ENCODE measurements around the gene DFFA.

DNA sequence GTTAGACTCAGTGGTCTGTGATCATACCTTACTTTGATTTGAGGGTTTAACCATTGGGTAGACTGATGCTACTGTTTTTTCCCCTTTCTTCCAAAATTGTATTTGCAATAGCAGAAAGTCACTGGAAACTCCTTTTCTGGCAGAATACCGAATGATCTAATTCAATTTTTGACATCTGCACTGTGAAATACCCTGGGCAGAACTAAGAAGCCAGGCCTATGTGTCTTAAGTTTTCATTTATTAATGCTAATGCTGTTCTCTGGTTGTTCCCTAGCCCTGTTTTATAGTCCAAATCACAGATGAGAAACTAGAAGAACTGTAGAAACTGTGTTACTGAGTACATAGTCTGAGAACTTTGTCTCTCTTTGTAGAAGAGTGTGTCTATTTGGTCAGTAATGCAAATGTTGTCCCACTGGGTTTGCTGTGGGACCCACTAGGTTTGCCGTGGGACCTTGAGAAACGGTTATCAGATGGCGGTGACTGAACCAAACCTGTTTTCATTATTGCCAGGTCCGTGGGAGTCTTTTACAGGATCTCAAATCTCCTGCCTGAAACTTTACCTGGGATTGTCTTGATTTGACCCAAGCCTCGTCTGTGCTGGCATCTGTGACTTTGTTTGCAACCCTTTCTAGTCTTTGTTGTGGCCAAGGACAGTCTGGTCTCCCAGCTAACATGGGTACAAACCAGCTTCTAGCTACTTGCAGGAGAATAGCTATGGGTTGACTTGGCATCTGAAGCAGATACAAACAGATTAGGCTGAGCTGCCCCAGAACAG is 43.8 kb upstream of the DFFA start:
- TF ChIP-seq, protein P1, sequence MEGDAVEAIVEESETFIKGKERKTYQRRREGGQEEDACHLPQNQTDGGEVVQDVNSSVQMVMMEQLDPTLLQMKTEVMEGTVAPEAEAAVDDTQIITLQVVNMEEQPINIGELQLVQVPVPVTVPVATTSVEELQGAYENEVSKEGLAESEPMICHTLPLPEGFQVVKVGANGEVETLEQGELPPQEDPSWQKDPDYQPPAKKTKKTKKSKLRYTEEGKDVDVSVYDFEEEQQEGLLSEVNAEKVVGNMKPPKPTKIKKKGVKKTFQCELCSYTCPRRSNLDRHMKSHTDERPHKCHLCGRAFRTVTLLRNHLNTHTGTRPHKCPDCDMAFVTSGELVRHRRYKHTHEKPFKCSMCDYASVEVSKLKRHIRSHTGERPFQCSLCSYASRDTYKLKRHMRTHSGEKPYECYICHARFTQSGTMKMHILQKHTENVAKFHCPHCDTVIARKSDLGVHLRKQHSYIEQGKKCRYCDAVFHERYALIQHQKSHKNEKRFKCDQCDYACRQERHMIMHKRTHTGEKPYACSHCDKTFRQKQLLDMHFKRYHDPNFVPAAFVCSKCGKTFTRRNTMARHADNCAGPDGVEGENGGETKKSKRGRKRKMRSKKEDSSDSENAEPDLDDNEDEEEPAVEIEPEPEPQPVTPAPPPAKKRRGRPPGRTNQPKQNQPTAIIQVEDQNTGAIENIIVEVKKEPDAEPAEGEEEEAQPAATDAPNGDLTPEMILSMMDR (IDR thresholded peaks at IDR 0.05) = no peak
- TF ChIP-seq EP300 (IDR thresholded peaks at IDR 0.05; ENCODE audit: low read depth) (no peak), POLR2A (IDR thresholded peaks at IDR 0.05) (no peak), POLR2AphosphoS5 (IDR thresholded peaks at IDR 0.05) (no peak)
